Measurements from ENCODE around the gene EFNB3. TPM values are rescaled to one million over a fixed set of nuclear protein-coding genes. Genes with fewer than 3 reads are reported as not detected.

EFNB3 gene
- total RNA-seq, 1 experiment from 2014 or later = 1.5 TPM

DNA sequence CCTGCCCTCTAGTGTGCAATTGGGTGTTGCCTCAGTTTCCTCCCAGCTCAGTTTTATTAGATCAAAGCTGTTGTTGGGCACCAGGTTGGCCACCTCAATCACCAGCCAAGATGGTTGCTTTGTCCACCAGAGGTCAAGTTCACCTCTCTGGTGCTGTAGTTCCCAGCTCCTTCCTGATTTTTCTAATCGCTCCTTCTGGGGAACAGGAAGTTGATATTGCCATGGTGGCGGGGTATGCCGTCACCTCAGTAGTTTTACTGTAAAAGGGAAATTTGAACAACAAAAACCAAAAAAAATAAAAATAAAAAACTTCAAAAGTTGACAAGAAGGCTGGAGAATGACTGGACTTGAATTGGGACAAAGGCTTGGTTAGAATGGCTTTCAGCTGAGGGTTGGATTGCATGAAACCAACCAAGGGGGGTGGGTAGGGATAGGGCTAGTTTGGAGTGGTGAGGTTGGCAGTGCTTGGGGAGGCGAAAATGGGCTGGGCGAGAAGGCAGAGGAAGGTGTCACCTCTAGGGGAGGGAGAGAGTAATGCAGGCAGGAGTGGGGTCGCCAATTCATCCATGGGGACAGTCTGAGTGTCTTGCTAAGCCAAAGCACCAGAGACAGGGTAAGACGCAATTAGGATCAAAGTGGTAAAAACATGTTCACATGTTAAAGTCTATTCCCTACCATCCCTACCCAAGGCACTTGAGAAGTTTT lies 6.2 kb downstream of the EFNB3 start:
- ChIA-PET POLR2A (ENCODE audit: unreplicated experiment) (interaction anchor here (0.6 kb wide), 1 partner anchor 131 kb away, joined by 3 read pairs; no protein-coding TSS in a partner anchor), CTCF (interaction anchor here (0.7 kb wide), 1 partner anchor 349 kb away, joined by 3 read pairs; no protein-coding TSS in a partner anchor)
- H3F3A ChIP-seq (ENCODE audit: insufficient read depth, low read depth) = no peaks in the 10 kb centered on the region
- intact Hi-C loops (cut with micrococcal nuclease; ENCODE audit: unreplicated experiment) = no loop called here
- no peak overlapping the region for H3K27ac ChIP-seq
- peaks cover 3% of the 10 kb centered on the region for H3K4me1 ChIP-seq (replicated peaks; ENCODE audit: insufficient read depth)
- 0 out of 2 replicates have a peak, but pooled peaks have one; percentile 13 for TF ChIP-seq CTCF (conservative IDR thresholded peaks at IDR 0.05)
- TF ChIP-seq EZH2 (IDR thresholded peaks at IDR 0.05; ENCODE audit: low read depth) = no peak
- no peaks in the 10 kb centered on the region for H3K9me2 ChIP-seq (ENCODE audit: insufficient read depth)
- no peaks in the 10 kb centered on the region for H3K9me3 ChIP-seq (ENCODE audit: insufficient read depth, low read depth)
- no peaks in the 10 kb centered on the region for H3K79me2 ChIP-seq (ENCODE audit: low read depth)
- BruUV-seq (replicated peaks) = no TSS peak
- DNase-seq = no peak
- H4K20me1 ChIP-seq (ENCODE audit: insufficient read depth) = no peaks in the 10 kb centered on the region
- no peak overlapping the region for H3K4me2 ChIP-seq
- no peak overlapping the region for H3K4me3 ChIP-seq
- H3K36me3 ChIP-seq (ENCODE audit: low read depth) = no peaks in the 10 kb centered on the region
- H2AFZ ChIP-seq = no peak overlapping the region
- no peaks in the 10 kb centered on the region for H3K27me3 ChIP-seq (ENCODE audit: insufficient read depth, low read depth)

- Histone ChIP-seq H3K36me3 (ENCODE audit: low read depth) (no peaks in the 10 kb centered on the region), H3F3A (ENCODE audit: insufficient read depth, low read depth) (no peaks in the 10 kb centered on the region), H3K79me2 (ENCODE audit: low read depth) (no peaks in the 10 kb centered on the region), H3K27ac (no peak overlapping the region), H3K9me3 (ENCODE audit: insufficient read depth, low read depth) (no peaks in the 10 kb centered on the region), H3K9me2 (ENCODE audit: insufficient read depth) (no peaks in the 10 kb centered on the region), H3K4me2 (no peak overlapping the region), H3K4me1 (replicated peaks; ENCODE audit: insufficient read depth) (peaks cover 7% of the 10 kb centered on the region), H2AFZ (no peak overlapping the region), H4K20me1 (ENCODE audit: insufficient read depth) (no peaks in the 10 kb centered on the region), H3K4me3 (no peak overlapping the region), H3K27me3 (ENCODE audit: insufficient read depth, low read depth) (no peaks in the 10 kb centered on the region)
- no TSS peak for BruUV-seq (replicated peaks)
- ChIA-PET POLR2A (ENCODE audit: unreplicated experiment) (no interaction called here), CTCF (interaction anchor here (0.7 kb wide), 2 partner anchors 348 to 387 kb away, joined by 3 read pairs; no protein-coding TSS in a partner anchor)
- no peak for DNase-seq
- no peak for TF ChIP-seq EZH2 (IDR thresholded peaks at IDR 0.05; ENCODE audit: low read depth)
- TF ChIP-seq CTCF (conservative IDR thresholded peaks at IDR 0.05) = no peak
- intact Hi-C loops (cut with micrococcal nuclease; ENCODE audit: unreplicated experiment) = no loop called here
Observed at GRCh38 chr17:7712111-7712771, 7.2 kb downstream of the EFNB3 start.

- Histone ChIP-seq H3K4me1 (replicated peaks; ENCODE audit: insufficient read depth) (peaks cover 7% of the 10 kb centered on the region), H3K27ac (no peak overlapping the region), H3K36me3 (ENCODE audit: low read depth) (no peaks in the 10 kb centered on the region), H3K9me3 (ENCODE audit: insufficient read depth, low read depth) (no peaks in the 10 kb centered on the region), H4K20me1 (ENCODE audit: insufficient read depth) (no peaks in the 10 kb centered on the region), H3F3A (ENCODE audit: insufficient read depth, low read depth) (peaks cover 2% of the 10 kb centered on the region; the same call in 1 of the 2 replicates), H3K4me3 (no peak overlapping the region), H3K9me2 (ENCODE audit: insufficient read depth) (no peaks in the 10 kb centered on the region), H3K27me3 (ENCODE audit: insufficient read depth, low read depth) (no peaks in the 10 kb centered on the region), H3K79me2 (ENCODE audit: low read depth) (no peaks in the 10 kb centered on the region), H2AFZ (no peak overlapping the region), H3K4me2 (no peak overlapping the region)
- BruUV-seq (replicated peaks) = no TSS peak
- intact Hi-C loops (cut with micrococcal nuclease; ENCODE audit: unreplicated experiment) = no loop called here
- CTCF ChIA-PET = interaction anchor here (1.2 kb wide), 1 partner anchor 26 kb away, joined by 3 read pairs; the partner anchor contains the start of gene TP53
- DNase-seq = no peak
- POLR2A ChIA-PET (ENCODE audit: unreplicated experiment) = interaction anchor here (0.7 kb wide), 1 partner anchor 357 kb away, joined by 6 read pairs; no protein-coding TSS in a partner anchor
- no peak for TF ChIP-seq CTCF (conservative IDR thresholded peaks at IDR 0.05)
- no peak for TF ChIP-seq EZH2 (IDR thresholded peaks at IDR 0.05; ENCODE audit: low read depth)
Observed at GRCh38 chr17:7713782-7714181, 8.8 kb downstream of the EFNB3 start.

All from PC-9 (cell line).